SK-MEL-5 (cell line): Measurements from ENCODE around the gene PHF13. TPM values are rescaled to one million over a fixed set of nuclear protein-coding genes. Genes with fewer than 3 reads are reported as not detected.
"Not testable (repeated sequence)": the region's sequence is repeated elsewhere in the genome, so short reads cannot be mapped to it uniquely, and the experiment has no call there.

ENCODE experiments used
- DNase-seq: peaks from one replicate; pipeline ENCODE4 v3.0.0-alpha.2; 2016; ENCODE audit warnings: low read depth, low spot score
- in situ Hi-C: cut with HindIII; loops from 2 replicates; pipeline ENCODE4 v1.10.0; 2016; ENCODE audit warnings: low sequenced_read_pairs, high pct_unique_total_duplicates, low pct_unique_long_range_greater_than_20kb
- total RNA-seq: library from RNA; depleted of rRNA; stranded (reverse); fragments of >200 nt; shearing (Covaris generic); gene quantifications from 2 replicates; pipeline ENCODE4 v1.2.3, GENCODE V29; 2014

The PHF13 gene
- total RNA-seq, 1 experiment from 2014 or later, result 7.4 TPM

GRCh38 chr1:6635910-6636760, 22.6 kb downstream of the PHF13 start:
- no peak for DNase-seq
- in situ Hi-C loops, result no loop called here

GRCh38 chr1:6636778-6637177, 23.2 kb downstream of the PHF13 start:
- in situ Hi-C loops, DNase-seq: not testable (repeated sequence)

GRCh38 chr1:6637770-6638169, 24.2 kb downstream of the PHF13 start:
- in situ Hi-C loops, result no loop called here
- DNase-seq, result no peak

- in situ Hi-C loops, result no loop called here
- no peak for DNase-seq
Observed at GRCh38 chr1:6638226-6638625, 24.7 kb downstream of the PHF13 start.

- in situ Hi-C loops, result not testable (repeated sequence)
Observed at GRCh38 chr1:6640867-6641266, 27.3 kb downstream of the PHF13 start.

GRCh38 chr1:6645018-6645417, 31.5 kb downstream of the PHF13 start:
- in situ Hi-C loops, result no loop called here
- DNase-seq, result no peak

More at GRCh38 chr1:6640867-6641266, 27.3 kb downstream of the PHF13 start:
- not testable (repeated sequence) for DNase-seq

GRCh38 chr1:6646499-6647148, 33.1 kb downstream of the PHF13 start:
- in situ Hi-C loops, result no loop called here
- DNase-seq, result peak; percentile 60

- DNase-seq, result no peak
- in situ Hi-C loops, result no loop called here
Observed at GRCh38 chr1:6648556-6648955, 35.0 kb downstream of the PHF13 start.

- in situ Hi-C loops, result no loop called here
- no peak for DNase-seq
Observed at GRCh38 chr1:6651909-6652308, 38.4 kb downstream of the PHF13 start.

- DNase-seq, result peak; percentile 71
- in situ Hi-C loops, result no loop called here
Observed at GRCh38 chr1:6652986-6653385, 39.5 kb downstream of the PHF13 start.

GRCh38 chr1:6653436-6654290, 40.1 kb downstream of the PHF13 start:
- DNase-seq, result peak; percentile 43
- in situ Hi-C loops, result no loop called here

- no peak for DNase-seq
- in situ Hi-C loops, result no loop called here
Observed at GRCh38 chr1:6657138-6657537, 43.6 kb downstream of the PHF13 start.

- DNase-seq, result no peak
- in situ Hi-C loops, result no loop called here
Observed at GRCh38 chr1:6658359-6659060, 45.0 kb downstream of the PHF13 start.

GRCh38 chr1:6660415-6661049, 47.0 kb downstream of the PHF13 start:
- in situ Hi-C loops, result no loop called here
- DNase-seq, result no peak

GRCh38 chr1:6662468-6662867, 48.9 kb downstream of the PHF13 start:
- in situ Hi-C loops, result not testable (repeated sequence)

GRCh38 chr1:6666696-6667095, 53.2 kb downstream of the PHF13 start:
- in situ Hi-C loops, result no loop called here
- no peak for DNase-seq

More at GRCh38 chr1:6662468-6662867, 48.9 kb downstream of the PHF13 start:
- not testable (repeated sequence) for DNase-seq

GRCh38 chr1:6667139-6667538, 53.6 kb downstream of the PHF13 start:
- no peak for DNase-seq
- in situ Hi-C loops, result no loop called here
